ENCODE measurements around the gene OR11A1.

DNA sequence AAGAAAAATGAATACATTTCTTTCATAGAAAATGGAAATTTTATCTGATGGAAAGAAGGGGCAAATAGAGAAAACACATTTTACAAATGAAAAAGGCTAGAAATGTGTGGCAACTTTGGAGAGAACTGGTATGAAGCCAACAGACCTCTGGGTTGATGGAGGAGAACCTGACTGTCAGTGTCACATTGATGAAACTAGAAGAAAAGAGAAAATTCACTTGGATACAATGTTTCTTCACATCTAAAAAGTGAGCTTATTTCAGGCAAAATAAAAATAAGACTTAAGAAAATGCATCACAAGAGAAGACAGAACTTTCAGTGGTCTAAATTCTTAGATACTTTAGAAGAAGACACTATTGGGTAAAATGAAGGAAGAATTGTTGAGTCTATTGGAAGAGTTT lies 61.5 kb downstream of the OR11A1 start, which contains the start of gene OR12D2:
- no peak for TF ChIP-seq POLR2A (IDR thresholded peaks at IDR 0.05)
- TF ChIP-seq POLR2AphosphoS5 (IDR thresholded peaks at IDR 0.05), result no peak
- TF ChIP-seq, protein P1, sequence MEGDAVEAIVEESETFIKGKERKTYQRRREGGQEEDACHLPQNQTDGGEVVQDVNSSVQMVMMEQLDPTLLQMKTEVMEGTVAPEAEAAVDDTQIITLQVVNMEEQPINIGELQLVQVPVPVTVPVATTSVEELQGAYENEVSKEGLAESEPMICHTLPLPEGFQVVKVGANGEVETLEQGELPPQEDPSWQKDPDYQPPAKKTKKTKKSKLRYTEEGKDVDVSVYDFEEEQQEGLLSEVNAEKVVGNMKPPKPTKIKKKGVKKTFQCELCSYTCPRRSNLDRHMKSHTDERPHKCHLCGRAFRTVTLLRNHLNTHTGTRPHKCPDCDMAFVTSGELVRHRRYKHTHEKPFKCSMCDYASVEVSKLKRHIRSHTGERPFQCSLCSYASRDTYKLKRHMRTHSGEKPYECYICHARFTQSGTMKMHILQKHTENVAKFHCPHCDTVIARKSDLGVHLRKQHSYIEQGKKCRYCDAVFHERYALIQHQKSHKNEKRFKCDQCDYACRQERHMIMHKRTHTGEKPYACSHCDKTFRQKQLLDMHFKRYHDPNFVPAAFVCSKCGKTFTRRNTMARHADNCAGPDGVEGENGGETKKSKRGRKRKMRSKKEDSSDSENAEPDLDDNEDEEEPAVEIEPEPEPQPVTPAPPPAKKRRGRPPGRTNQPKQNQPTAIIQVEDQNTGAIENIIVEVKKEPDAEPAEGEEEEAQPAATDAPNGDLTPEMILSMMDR (IDR thresholded peaks at IDR 0.05 in 8 of 11, conservative IDR thresholded peaks at IDR 0.05 in 3 of 11), result no peak

All from spleen (tissue), 7 donors.